ENCODE data around the gene PCDHGA12. TPM values are rescaled to one million over a fixed set of nuclear protein-coding genes. Genes with fewer than 3 reads are reported as not detected.
"Not testable (repeated sequence)": the region's sequence is repeated elsewhere in the genome, so short reads cannot be mapped to it uniquely, and the experiment has no call there.

PCDHGA12 gene
- total and polyA plus RNA-seq, 2 donors (not counting 1 experiment from before 2014, with no cell fraction given), result 11.9 to 13.7 TPM

DNA sequence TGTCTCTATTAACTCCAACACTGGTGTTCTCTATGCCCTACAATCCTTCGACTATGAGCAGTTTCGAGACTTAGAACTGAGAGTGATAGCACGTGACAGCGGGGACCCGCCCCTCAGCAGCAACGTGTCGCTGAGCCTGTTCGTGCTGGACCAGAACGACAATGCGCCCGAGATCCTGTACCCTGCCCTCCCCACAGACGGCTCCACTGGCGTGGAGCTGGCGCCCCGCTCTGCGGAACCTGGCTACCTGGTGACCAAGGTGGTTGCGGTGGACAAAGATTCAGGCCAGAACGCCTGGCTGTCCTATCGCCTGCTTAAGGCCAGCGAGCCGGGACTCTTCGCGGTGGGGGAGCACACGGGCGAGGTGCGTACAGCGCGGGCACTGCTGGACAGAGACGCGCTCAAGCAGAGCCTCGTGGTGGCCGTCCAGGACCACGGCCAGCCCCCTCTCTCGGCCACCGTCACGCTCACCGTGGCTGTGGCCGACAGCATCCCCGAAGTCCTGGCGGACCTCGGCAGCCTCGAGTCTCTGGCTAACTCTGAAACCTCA lies 7.5 kb upstream of the PCDHGA12 start:
- Histone ChIP-seq H3K27ac (ENCODE audit: insufficient read depth, low read length) (no peak overlapping the region), H3K27me3 (ENCODE audit: control insufficient read depth, insufficient read depth, low read length) (no peaks in the 10 kb centered on the region), H2AFZ (ENCODE audit: low read length) (no peak overlapping the region), H3K9me3 (ENCODE audit: control insufficient read depth, insufficient read depth, low read depth, low read length) (peaks cover 17% of the 10 kb centered on the region), H3K36me3 (ENCODE audit: control insufficient read depth, insufficient read depth, low read length) (peaks cover 4% of the 10 kb centered on the region), H3K4me2 (ENCODE audit: extremely low read depth, insufficient read depth, low read length) (peak overlapping the region; percentile 3), H3K4me3 (replicated peaks in 1 of 4; ENCODE audit: control extremely low read depth in 1 of 4, insufficient read depth in 1 of 4, low read depth in 3 of 4, low read length in 4 of 4) (no peak overlapping the region), H3K9ac (ENCODE audit: insufficient read depth, low read length) (no peak overlapping the region), H3K4me1 (ENCODE audit: control insufficient read depth, extremely low read depth, insufficient read depth, low read length) (no peaks in the 10 kb centered on the region), H3K79me2 (ENCODE audit: control insufficient read depth, insufficient read depth, low read length) (no peaks in the 10 kb centered on the region), H4K20me1 (ENCODE audit: control insufficient read depth, extremely low read depth, insufficient read depth, low read length) (no peaks in the 10 kb centered on the region)
- no peak for DNase-seq (ENCODE audit: low read depth in 2 of 2)
- no peak for TF ChIP-seq EZH2 (IDR thresholded peaks at IDR 0.05; ENCODE audit: low read length, missing control alignments)
- TF ChIP-seq, protein P1, sequence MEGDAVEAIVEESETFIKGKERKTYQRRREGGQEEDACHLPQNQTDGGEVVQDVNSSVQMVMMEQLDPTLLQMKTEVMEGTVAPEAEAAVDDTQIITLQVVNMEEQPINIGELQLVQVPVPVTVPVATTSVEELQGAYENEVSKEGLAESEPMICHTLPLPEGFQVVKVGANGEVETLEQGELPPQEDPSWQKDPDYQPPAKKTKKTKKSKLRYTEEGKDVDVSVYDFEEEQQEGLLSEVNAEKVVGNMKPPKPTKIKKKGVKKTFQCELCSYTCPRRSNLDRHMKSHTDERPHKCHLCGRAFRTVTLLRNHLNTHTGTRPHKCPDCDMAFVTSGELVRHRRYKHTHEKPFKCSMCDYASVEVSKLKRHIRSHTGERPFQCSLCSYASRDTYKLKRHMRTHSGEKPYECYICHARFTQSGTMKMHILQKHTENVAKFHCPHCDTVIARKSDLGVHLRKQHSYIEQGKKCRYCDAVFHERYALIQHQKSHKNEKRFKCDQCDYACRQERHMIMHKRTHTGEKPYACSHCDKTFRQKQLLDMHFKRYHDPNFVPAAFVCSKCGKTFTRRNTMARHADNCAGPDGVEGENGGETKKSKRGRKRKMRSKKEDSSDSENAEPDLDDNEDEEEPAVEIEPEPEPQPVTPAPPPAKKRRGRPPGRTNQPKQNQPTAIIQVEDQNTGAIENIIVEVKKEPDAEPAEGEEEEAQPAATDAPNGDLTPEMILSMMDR (conservative IDR thresholded peaks at IDR 0.05 in 1 of 2, IDR thresholded peaks at IDR 0.05 in 1 of 2; ENCODE audit: low read depth in 1 of 2, low read length in 2 of 2), result no peak

DNA sequence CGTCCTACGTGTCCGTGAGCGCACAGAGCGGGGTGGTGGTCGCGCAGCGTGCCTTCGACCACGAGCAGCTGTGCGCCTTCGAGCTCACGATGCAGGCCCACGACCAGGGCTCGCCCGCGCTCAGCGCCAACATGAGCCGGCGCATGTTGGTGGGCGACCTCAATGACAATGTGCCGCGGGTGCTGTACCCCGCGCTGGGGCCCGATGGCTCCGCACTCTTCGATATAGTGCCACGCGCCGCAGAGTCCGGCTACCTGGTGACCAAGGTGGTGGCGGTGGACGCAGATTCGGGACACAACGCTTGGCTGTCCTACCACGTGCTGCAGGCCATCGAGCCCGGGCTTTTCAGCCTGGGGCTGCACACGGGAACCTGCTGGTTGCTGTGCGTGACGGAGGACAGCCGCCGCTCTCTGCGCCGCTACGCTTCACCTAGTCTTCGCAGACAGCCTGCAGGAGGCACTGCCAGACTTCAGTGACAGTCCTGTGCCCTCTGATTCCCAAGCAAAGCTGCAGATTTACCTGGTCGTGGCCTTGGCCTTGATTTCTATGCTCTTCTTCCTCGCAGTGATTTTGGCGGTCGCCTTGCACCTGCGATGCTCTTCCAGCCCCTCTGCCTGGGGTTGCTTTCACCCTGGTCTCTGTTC lies 2.4 kb upstream of the PCDHGA12 start:
- Histone ChIP-seq H3K79me2 (ENCODE audit: control insufficient read depth, insufficient read depth, low read length) (peaks cover 2% of the 10 kb centered on the region), H3K4me2 (ENCODE audit: extremely low read depth, insufficient read depth, low read length) (no peak overlapping the region), H3K4me3 (replicated peaks in 1 of 4; ENCODE audit: control extremely low read depth in 1 of 4, insufficient read depth in 1 of 4, low read depth in 3 of 4, low read length in 4 of 4) (no peak overlapping the region), H4K20me1 (ENCODE audit: control insufficient read depth, extremely low read depth, insufficient read depth, low read length) (no peaks in the 10 kb centered on the region), H3K9ac (ENCODE audit: insufficient read depth, low read length) (no peak overlapping the region), H3K4me1 (ENCODE audit: control insufficient read depth, extremely low read depth, insufficient read depth, low read length) (no peaks in the 10 kb centered on the region), H3K9me3 (ENCODE audit: control insufficient read depth, insufficient read depth, low read depth, low read length) (peaks cover 8% of the 10 kb centered on the region), H3K36me3 (ENCODE audit: control insufficient read depth, insufficient read depth, low read length) (peaks cover 2% of the 10 kb centered on the region), H3K27me3 (ENCODE audit: control insufficient read depth, insufficient read depth, low read length) (no peaks in the 10 kb centered on the region), H2AFZ (ENCODE audit: low read length) (no peak overlapping the region), H3K27ac (ENCODE audit: insufficient read depth, low read length) (no peak overlapping the region)
- no peak for TF ChIP-seq EZH2 (IDR thresholded peaks at IDR 0.05; ENCODE audit: low read length, missing control alignments)
- TF ChIP-seq, protein P1 (conservative IDR thresholded peaks at IDR 0.05 in 1 of 2, IDR thresholded peaks at IDR 0.05 in 1 of 2; ENCODE audit: low read depth in 1 of 2, low read length in 2 of 2), result no peak
- DNase-seq (ENCODE audit: low read depth in 2 of 2), result no peak

DNA sequence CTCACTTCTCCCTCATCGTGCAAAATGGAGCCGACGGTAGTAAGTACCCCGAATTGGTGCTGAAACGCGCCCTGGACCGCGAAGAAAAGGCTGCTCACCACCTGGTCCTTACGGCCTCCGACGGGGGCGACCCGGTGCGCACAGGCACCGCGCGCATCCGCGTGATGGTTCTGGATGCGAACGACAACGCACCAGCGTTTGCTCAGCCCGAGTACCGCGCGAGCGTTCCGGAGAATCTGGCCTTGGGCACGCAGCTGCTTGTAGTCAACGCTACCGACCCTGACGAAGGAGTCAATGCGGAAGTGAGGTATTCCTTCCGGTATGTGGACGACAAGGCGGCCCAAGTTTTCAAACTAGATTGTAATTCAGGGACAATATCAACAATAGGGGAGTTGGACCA lies 979 bp downstream of the PCDHGA12 start:
- peak overlapping the region; percentile 6 for H2AFZ ChIP-seq (ENCODE audit: low read length)
- peak overlapping the region; percentile 30 for H3K4me2 ChIP-seq (ENCODE audit: extremely low read depth, insufficient read depth, low read length)
- H4K20me1 ChIP-seq (ENCODE audit: control insufficient read depth, extremely low read depth, insufficient read depth, low read length), result no peaks in the 10 kb centered on the region
- peaks cover 2% of the 10 kb centered on the region for H3K79me2 ChIP-seq (ENCODE audit: control insufficient read depth, insufficient read depth, low read length)
- peaks cover 8% of the 10 kb centered on the region for H3K9me3 ChIP-seq (ENCODE audit: control insufficient read depth, insufficient read depth, low read depth, low read length)
- H3K36me3 ChIP-seq (ENCODE audit: control insufficient read depth, insufficient read depth, low read length), result peaks cover 2% of the 10 kb centered on the region
- no peak overlapping the region for H3K9ac ChIP-seq (ENCODE audit: insufficient read depth, low read length)
- TF ChIP-seq, protein P1 (conservative IDR thresholded peaks at IDR 0.05 in 1 of 2, IDR thresholded peaks at IDR 0.05 in 1 of 2; ENCODE audit: low read depth in 1 of 2, low read length in 2 of 2), result no peak
- no peak for TF ChIP-seq EZH2 (IDR thresholded peaks at IDR 0.05; ENCODE audit: low read length, missing control alignments)
- peak overlapping the region; percentile 59 for H3K27ac ChIP-seq (ENCODE audit: insufficient read depth, low read length)
- DNase-seq (ENCODE audit: low read depth in 2 of 2), result peak; percentile 24 to 46
- peak overlapping the region in 3 of 4 experiments; percentile 32 to 58 (median 56) for H3K4me3 ChIP-seq (replicated peaks in 1 of 4; ENCODE audit: control extremely low read depth in 1 of 4, insufficient read depth in 1 of 4, low read depth in 3 of 4, low read length in 4 of 4)
- H3K4me1 ChIP-seq (ENCODE audit: control insufficient read depth, extremely low read depth, insufficient read depth, low read length), result no peaks in the 10 kb centered on the region
- no peaks in the 10 kb centered on the region for H3K27me3 ChIP-seq (ENCODE audit: control insufficient read depth, insufficient read depth, low read length)

DNA sequence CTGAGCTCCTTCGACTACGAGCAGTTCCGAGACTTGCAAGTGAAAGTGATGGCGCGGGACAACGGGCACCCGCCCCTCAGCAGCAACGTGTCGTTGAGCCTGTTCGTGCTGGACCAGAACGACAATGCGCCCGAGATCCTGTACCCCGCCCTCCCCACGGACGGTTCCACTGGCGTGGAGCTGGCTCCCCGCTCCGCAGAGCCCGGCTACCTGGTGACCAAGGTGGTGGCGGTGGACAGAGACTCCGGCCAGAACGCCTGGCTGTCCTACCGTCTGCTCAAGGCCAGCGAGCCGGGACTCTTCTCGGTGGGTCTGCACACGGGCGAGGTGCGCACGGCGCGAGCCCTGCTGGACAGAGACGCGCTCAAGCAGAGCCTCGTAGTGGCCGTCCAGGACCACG lies 2.0 kb downstream of the PCDHGA12 start:
- not testable (repeated sequence) for H3K27ac ChIP-seq (ENCODE audit: insufficient read depth, low read length); H3K36me3 ChIP-seq (ENCODE audit: control insufficient read depth, insufficient read depth, low read length); DNase-seq (ENCODE audit: low read depth in 2 of 2); H3K4me1 ChIP-seq (ENCODE audit: control insufficient read depth, extremely low read depth, insufficient read depth, low read length); H3K4me2 ChIP-seq (ENCODE audit: extremely low read depth, insufficient read depth, low read length); H2AFZ ChIP-seq (ENCODE audit: low read length); H3K9ac ChIP-seq (ENCODE audit: insufficient read depth, low read length); H3K27me3 ChIP-seq (ENCODE audit: control insufficient read depth, insufficient read depth, low read length); H3K79me2 ChIP-seq (ENCODE audit: control insufficient read depth, insufficient read depth, low read length); H4K20me1 ChIP-seq (ENCODE audit: control insufficient read depth, extremely low read depth, insufficient read depth, low read length); H3K9me3 ChIP-seq (ENCODE audit: control insufficient read depth, insufficient read depth, low read depth, low read length)
- peak overlapping the region in 1 of 4 experiments; percentile 11 for H3K4me3 ChIP-seq (replicated peaks in 1 of 4; ENCODE audit: control extremely low read depth in 1 of 4, insufficient read depth in 1 of 4, low read depth in 3 of 4, low read length in 4 of 4)

All from fibroblast of lung (primary cell).